Stimulated activated CD8-positive, alpha-beta memory T cell treated with anti-CD3 and anti-CD28 coated beads, Interleukin-4, amount 100 ng/mL, for 1 hour (primary cell): ENCODE data around the gene GSTT2B.
"Not testable (repeated sequence)": the region's sequence is repeated elsewhere in the genome, so short reads cannot be mapped to it uniquely, and the experiment has no call there.

Source experiments
- DNase-seq, 2 donors: peaks; one replicate each; pipeline ENCODE4 v3.0.0-alpha.2; 2020; ENCODE audit warnings: low read depth in 2 of 2, low spot score in 1 of 2

Gene GSTT2B

GRCh38 chr22:23961084-23961771, at the start of gene GSTT2B:
TSS of gene GSTT2B (minus strand) at chr22:23961195. CDS start at chr22:23961131, 64 bp downstream.
- DNase-seq = not testable (repeated sequence)

GRCh38 chr22:24010018-24010391, 49.0 kb upstream of the GSTT2B start:
- no peak for DNase-seq

- DNase-seq = no peak
Observed at GRCh38 chr22:24009227-24010017, 48.4 kb upstream of the GSTT2B start.

- no peak for DNase-seq
Observed at GRCh38 chr22:24008381-24009226, 47.6 kb upstream of the GSTT2B start.

GRCh38 chr22:24008022-24008283, 47.0 kb upstream of the GSTT2B start:
- DNase-seq = no peak

GRCh38 chr22:24007253-24008021, 46.4 kb upstream of the GSTT2B start:
- no peak for DNase-seq

- DNase-seq = no peak
Observed at GRCh38 chr22:24006914-24007214, 45.9 kb upstream of the GSTT2B start.

GRCh38 chr22:24006207-24006913, 45.4 kb upstream of the GSTT2B start:
- DNase-seq = no peak

- DNase-seq = no peak
Observed at GRCh38 chr22:24005201-24005600, 44.2 kb upstream of the GSTT2B start, which contains the start of gene GSTT4. TSS of gene GSTT4 (minus strand) at chr22:24005453. CDS start at chr22:24005356, 97 bp downstream.

GRCh38 chr22:24003887-24004286, 42.9 kb upstream of the GSTT2B start:
- DNase-seq = no peak

- DNase-seq = no peak
Observed at GRCh38 chr22:24002851-24003250, 41.9 kb upstream of the GSTT2B start.

- no peak for DNase-seq
Observed at GRCh38 chr22:24002272-24002671, 41.3 kb upstream of the GSTT2B start.

- no peak for DNase-seq
Observed at GRCh38 chr22:24001314-24001713, 40.3 kb upstream of the GSTT2B start.

GRCh38 chr22:23999779-24000178, 38.8 kb upstream of the GSTT2B start:
- DNase-seq = not testable (repeated sequence)

GRCh38 chr22:23997092-23997491, 36.1 kb upstream of the GSTT2B start:
- DNase-seq = no peak

- not testable (repeated sequence) for DNase-seq
Observed at GRCh38 chr22:23993581-23994177, 32.7 kb upstream of the GSTT2B start.

GRCh38 chr22:23993080-23993479, 32.1 kb upstream of the GSTT2B start:
- DNase-seq = not testable (repeated sequence)

- not testable (repeated sequence) for DNase-seq
Observed at GRCh38 chr22:23989583-23990244, 28.7 kb upstream of the GSTT2B start.

- not testable (repeated sequence) for DNase-seq
Observed at GRCh38 chr22:23986538-23987178, 25.7 kb upstream of the GSTT2B start.
